Fibroblast of skin of left quadriceps (primary cell): Measurements from ENCODE around the gene ZSWIM3.
"Not testable (repeated sequence)": the region's sequence is repeated elsewhere in the genome, so short reads cannot be mapped to it uniquely, and the experiment has no call there.

ENCODE experiments used
- DNase-seq, 2 experiments: peaks; one replicate each; pipeline ENCODE4 v3.0.0-alpha.2; 2013; ENCODE audit warnings: low read depth in 2 of 2

The ZSWIM3 gene

GRCh38 chr20:45860560-45861220, 3.3 kb downstream of the ZSWIM3 start:
- no peak for DNase-seq

GRCh38 chr20:45861221-45862075, 4.0 kb downstream of the ZSWIM3 start:
- no peak for DNase-seq

GRCh38 chr20:45863543-45864470, 6.4 kb downstream of the ZSWIM3 start:
- no peak for DNase-seq

- DNase-seq: no peak
Measured at GRCh38 chr20:45866454-45866853, 9.0 kb downstream of the ZSWIM3 start.

- no peak for DNase-seq
Measured at GRCh38 chr20:45867136-45867818, 9.9 kb downstream of the ZSWIM3 start.

- peak in 1 of 2 experiments; percentile 39 for DNase-seq
Measured at GRCh38 chr20:45867819-45868176, 10.4 kb downstream of the ZSWIM3 start.

GRCh38 chr20:45872626-45873025, 15.2 kb downstream of the ZSWIM3 start:
- DNase-seq: no peak

GRCh38 chr20:45873409-45874103, 16.1 kb downstream of the ZSWIM3 start:
- DNase-seq: no peak

- not testable (repeated sequence) for DNase-seq
Measured at GRCh38 chr20:45874104-45874481, 16.7 kb downstream of the ZSWIM3 start.

GRCh38 chr20:45874576-45874975, 17.2 kb downstream of the ZSWIM3 start:
- no peak for DNase-seq

- no peak for DNase-seq
Measured at GRCh38 chr20:45878076-45878761, 20.8 kb downstream of the ZSWIM3 start.

GRCh38 chr20:45880988-45881788, 23.8 kb downstream of the ZSWIM3 start, which contains the start of gene ZSWIM1:
Gene ZSWIM1, plus strand, starts transcription at chr20:45881227. Its CDS starts 1,366 bp downstream, at chr20:45882593.
- peak; percentile 99 for DNase-seq

GRCh38 chr20:45882469-45883099, 25.2 kb downstream of the ZSWIM3 start:
- no peak for DNase-seq

- DNase-seq: no peak
Measured at GRCh38 chr20:45883100-45883469, 25.7 kb downstream of the ZSWIM3 start.

GRCh38 chr20:45886590-45887345, 29.4 kb downstream of the ZSWIM3 start:
- DNase-seq: no peak

- no peak for DNase-seq
Measured at GRCh38 chr20:45887346-45887715, 29.9 kb downstream of the ZSWIM3 start, which contains the start of gene SPATA25. Gene SPATA25, minus strand, starts transcription at chr20:45887622. Its CDS starts 32 bp downstream, at chr20:45887590.

GRCh38 chr20:45888681-45889080, 31.3 kb downstream of the ZSWIM3 start:
- DNase-seq: no peak
